ELF-1 (cell line): Measurements from ENCODE around the gene EFEMP2.
"Not testable (repeated sequence)": the region's sequence is repeated elsewhere in the genome, so short reads cannot be mapped to it uniquely, and the experiment has no call there.

Source experiments
- DNase-seq: peaks from one replicate; pipeline ENCODE4 v3.0.0-alpha.2; 2016; ENCODE audit warnings: low read depth, low spot score

The EFEMP2 gene

GRCh38 chr11:65900125-65900898, 27.7 kb upstream of the EFEMP2 start, which contains the start of gene FOSL1:
Gene FOSL1 (minus strand): TSS chr11:65900388. CDS start chr11:65900339, 49 bp downstream.
- DNase-seq = peak; percentile 90

GRCh38 chr11:65899356-65900124, 26.9 kb upstream of the EFEMP2 start:
- peak; percentile 70 for DNase-seq

GRCh38 chr11:65898656-65899355, 26.2 kb upstream of the EFEMP2 start:
- no peak for DNase-seq

- no peak for DNase-seq
Measured at GRCh38 chr11:65897020-65897471, 24.4 kb upstream of the EFEMP2 start.

- DNase-seq = no peak
Measured at GRCh38 chr11:65896034-65896999, 23.7 kb upstream of the EFEMP2 start.

- DNase-seq = no peak
Measured at GRCh38 chr11:65895482-65895981, 22.9 kb upstream of the EFEMP2 start.

GRCh38 chr11:65894034-65894591, 21.5 kb upstream of the EFEMP2 start:
- DNase-seq = no peak

- no peak for DNase-seq
Measured at GRCh38 chr11:65892661-65893317, 20.2 kb upstream of the EFEMP2 start.

GRCh38 chr11:65892137-65892540, 19.5 kb upstream of the EFEMP2 start:
- not testable (repeated sequence) for DNase-seq

- DNase-seq = no peak
Measured at GRCh38 chr11:65891219-65892136, 18.9 kb upstream of the EFEMP2 start.

GRCh38 chr11:65890324-65891218, 18.0 kb upstream of the EFEMP2 start, which contains the start of gene CCDC85B:
Gene CCDC85B (plus strand): TSS chr11:65890673. CDS start chr11:65890784, 111 bp downstream.
- peak; percentile 96 for DNase-seq

GRCh38 chr11:65888163-65888814, 15.7 kb upstream of the EFEMP2 start, which contains the start of gene FIBP:
Gene FIBP (minus strand): TSS chr11:65888471. CDS start chr11:65888418, 53 bp downstream.
- peak; percentile 97 for DNase-seq

- DNase-seq = no peak
Measured at GRCh38 chr11:65887723-65888162, 15.1 kb upstream of the EFEMP2 start.

- DNase-seq = no peak
Measured at GRCh38 chr11:65886826-65887722, 14.5 kb upstream of the EFEMP2 start.

GRCh38 chr11:65885808-65886536, 13.4 kb upstream of the EFEMP2 start:
- no peak for DNase-seq
